Bronchial epithelial cell (primary cell): ENCODE data around the gene NR1I3. TPM values are rescaled to one million over a fixed set of nuclear protein-coding genes. Genes with fewer than 3 reads are reported as not detected.

ENCODE experiments used
- DNase-seq: peaks from one replicate; pipeline ENCODE4 v3.0.0-alpha.2; 2010; ENCODE audit warnings: low read depth
- FAIRE-seq: peaks from 2 replicates; lab custom pipeline; 2011; peaks lifted over from hg19 to GRCh38; lab: Jason Lieb, UNC
- H3K27me3 ChIP-seq: 2 replicates; pipeline ENCODE4 v1.5.1; 2011; ENCODE audit warnings: low read length; ENCODE audit not compliant: control insufficient read depth, insufficient read depth
- H3K36me3 ChIP-seq: 2 replicates; pipeline ENCODE4 v1.5.1; 2011; ENCODE audit warnings: low read length; ENCODE audit not compliant: control insufficient read depth, insufficient read depth
- H3K4me3 ChIP-seq: 2 replicates; pipeline ENCODE4 v1.5.1; 2011; ENCODE audit warnings: mild to moderate bottlenecking, low read depth, low read length, control low read depth
- total RNA-seq: library from RNA; depleted of rRNA; stranded (reverse); fragments of >200 nt; gene quantifications from 2 replicates; pipeline ENCODE4 v1.2.1, GENCODE V29; 2014
- TF ChIP-seq, protein P1 (sequence below): IDR thresholded peaks from 2 replicates; pipeline ENCODE4 v1.5.1; 2011; ENCODE audit warnings: mild to moderate bottlenecking, moderate library complexity, low read length, control low read depth, inconsistent platforms; ENCODE audit not compliant: insufficient read depth, severe bottlenecking

The NR1I3 gene
- total RNA-seq, 1 donor from 2014 or later = not detected

DNA sequence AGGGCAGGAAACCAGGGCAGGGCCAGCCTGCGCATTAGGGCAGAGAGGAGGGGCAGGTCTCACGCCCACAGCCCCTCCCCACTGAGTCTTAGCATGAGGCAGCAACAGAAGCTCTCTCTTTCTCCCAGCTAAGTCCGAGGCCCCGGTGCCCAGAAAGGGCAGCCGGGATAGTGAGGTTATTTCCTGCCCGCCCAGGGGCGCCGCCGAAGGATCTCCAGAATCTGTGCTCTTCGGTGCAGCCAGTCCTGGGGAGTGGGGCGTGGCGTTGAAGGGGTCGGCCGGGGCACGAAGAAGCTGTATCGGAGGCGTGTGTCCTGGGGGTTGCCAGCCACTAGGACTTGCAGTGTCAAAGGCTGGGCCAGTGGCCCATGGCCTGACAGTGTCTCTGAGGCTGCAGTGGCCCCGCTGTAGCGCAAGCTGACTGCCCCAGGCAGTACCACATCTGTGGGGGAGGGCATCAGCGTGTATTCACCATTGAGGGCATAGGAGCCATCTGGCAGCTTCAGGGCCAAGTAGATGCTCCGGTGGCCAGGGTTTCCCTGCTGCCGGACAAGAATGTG, 47.0 kb downstream of the NR1I3 start:
- H3K4me3 ChIP-seq = no peak overlapping the region
- no peaks in the 10 kb centered on the region for H3K36me3 ChIP-seq
- no peak for FAIRE-seq
- no peaks in the 10 kb centered on the region for H3K27me3 ChIP-seq
- DNase-seq = no peak
- TF ChIP-seq, protein P1, sequence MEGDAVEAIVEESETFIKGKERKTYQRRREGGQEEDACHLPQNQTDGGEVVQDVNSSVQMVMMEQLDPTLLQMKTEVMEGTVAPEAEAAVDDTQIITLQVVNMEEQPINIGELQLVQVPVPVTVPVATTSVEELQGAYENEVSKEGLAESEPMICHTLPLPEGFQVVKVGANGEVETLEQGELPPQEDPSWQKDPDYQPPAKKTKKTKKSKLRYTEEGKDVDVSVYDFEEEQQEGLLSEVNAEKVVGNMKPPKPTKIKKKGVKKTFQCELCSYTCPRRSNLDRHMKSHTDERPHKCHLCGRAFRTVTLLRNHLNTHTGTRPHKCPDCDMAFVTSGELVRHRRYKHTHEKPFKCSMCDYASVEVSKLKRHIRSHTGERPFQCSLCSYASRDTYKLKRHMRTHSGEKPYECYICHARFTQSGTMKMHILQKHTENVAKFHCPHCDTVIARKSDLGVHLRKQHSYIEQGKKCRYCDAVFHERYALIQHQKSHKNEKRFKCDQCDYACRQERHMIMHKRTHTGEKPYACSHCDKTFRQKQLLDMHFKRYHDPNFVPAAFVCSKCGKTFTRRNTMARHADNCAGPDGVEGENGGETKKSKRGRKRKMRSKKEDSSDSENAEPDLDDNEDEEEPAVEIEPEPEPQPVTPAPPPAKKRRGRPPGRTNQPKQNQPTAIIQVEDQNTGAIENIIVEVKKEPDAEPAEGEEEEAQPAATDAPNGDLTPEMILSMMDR = no peak

DNA sequence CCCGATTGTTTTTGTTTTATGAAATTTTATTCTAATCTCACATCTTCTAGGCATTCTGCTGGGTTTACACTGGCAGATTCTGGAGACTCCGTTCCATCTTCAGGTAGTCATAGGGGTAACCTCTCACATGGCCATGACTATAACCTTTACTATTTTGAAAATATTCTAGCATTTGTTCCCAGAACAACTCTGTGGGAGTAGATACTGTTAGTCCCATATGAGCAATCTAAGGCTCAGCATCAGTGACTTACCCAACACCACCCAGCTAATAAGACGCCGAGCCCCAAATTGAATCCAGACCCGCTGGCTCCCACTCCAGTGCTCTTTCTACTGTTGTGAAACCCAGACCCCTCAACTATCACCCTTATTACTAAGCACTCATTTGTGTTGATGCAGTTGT, 49.0 kb downstream of the NR1I3 start:
- no peak for DNase-seq
- no peaks in the 10 kb centered on the region for H3K27me3 ChIP-seq
- H3K36me3 ChIP-seq = no peaks in the 10 kb centered on the region
- H3K4me3 ChIP-seq = no peak overlapping the region
- FAIRE-seq = no peak
- TF ChIP-seq, protein P1 = no peak

DNA sequence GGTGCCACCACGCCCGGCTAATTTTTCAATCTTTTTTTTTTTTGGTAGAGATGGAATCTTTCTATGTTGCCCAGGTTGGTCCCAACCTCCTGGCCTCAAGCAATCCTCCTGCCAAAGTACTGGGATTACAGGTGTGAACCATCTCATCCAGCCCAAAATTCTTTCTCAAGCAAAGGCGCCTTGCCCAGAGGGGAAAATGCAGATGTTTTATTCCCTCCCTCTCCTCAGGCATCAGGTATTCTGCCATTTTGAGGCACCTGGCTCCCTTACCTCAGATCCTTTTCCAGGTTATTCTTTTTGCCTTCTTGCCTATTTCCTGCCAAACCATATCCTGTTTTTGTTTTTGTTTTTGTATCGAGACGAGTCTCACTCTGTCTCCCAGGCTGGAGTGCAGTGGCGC, 49.6 kb downstream of the NR1I3 start:
- TF ChIP-seq, protein P1 = no peak
- FAIRE-seq (no peak), DNase-seq (no peak)
- Histone ChIP-seq H3K27me3 (no peaks in the 10 kb centered on the region), H3K36me3 (no peaks in the 10 kb centered on the region), H3K4me3 (no peak overlapping the region)

DNA sequence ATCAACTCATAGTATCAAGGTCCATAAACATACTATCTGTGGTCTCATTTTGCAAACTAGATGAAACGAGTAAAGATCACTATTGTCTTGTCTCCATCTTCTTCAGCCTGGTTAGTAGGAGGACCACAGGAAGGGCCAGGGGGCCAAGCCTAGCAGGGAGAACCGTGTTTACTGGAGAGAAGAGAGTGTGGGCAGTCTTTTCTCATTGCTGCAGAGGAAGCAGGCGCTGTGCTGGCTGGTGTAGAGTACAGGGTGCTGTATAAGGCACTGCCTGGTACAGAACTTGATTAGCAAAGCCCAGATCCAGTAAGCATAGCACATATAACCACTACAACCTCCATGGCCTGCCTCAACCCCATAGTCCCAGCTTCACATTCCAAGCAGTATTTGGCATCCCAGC, 50.7 kb downstream of the NR1I3 start:
- Histone ChIP-seq H3K27me3 (no peaks in the 10 kb centered on the region), H3K4me3 (no peak overlapping the region), H3K36me3 (no peaks in the 10 kb centered on the region)
- FAIRE-seq = no peak
- no peak for DNase-seq
- TF ChIP-seq, protein P1 = no peak

DNA sequence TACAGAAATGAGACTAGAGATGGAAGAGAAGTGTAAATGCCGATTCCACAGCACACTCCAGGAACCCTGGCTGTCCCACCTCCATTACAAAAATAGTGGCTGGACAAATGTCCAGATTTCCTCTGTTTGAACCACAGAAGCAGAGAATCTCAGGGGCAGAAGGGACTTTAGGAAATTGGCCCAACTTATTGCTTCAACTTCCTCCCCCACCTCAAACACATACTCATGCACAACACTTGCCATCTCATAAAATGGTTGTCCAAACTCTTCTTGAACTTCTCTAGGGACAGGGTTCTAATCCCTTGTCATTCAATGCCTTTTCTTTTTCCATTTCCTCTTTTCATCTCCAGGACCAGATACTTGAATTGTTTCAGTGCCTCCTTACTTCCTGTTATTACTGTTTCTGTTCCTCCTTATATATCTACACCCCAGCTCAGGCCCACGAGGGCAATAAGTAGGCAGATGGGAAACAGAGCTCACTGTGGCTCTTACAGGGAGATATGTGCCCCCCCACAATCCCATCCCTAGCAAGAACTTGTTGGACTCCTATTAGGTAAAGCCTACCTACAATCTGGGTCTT, 52.2 kb downstream of the NR1I3 start:
- Histone ChIP-seq H3K4me3 (no peak overlapping the region), H3K27me3 (no peaks in the 10 kb centered on the region), H3K36me3 (no peaks in the 10 kb centered on the region)
- FAIRE-seq (no peak), DNase-seq (no peak)
- TF ChIP-seq, protein P1 = no peak

DNA sequence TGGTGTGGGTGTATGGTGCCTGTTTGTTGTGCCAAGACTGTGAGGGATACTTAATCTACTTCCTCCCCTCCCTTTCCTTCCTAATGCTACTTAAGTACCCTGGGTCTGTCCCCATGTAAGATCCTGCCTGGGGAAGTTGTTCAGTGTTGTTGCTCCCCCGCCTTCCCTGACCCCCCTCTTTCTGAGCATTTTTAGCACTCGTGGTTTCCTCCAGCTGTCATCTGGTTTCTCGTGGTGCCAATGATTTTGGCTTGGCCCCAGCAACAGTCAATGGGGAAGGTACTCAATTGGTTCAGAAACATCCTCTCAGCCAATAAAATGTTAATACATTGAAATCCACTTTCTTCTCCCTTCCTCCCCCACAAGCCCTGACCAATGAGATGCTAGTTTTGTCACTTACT, 52.7 kb downstream of the NR1I3 start:
- H3K4me3 ChIP-seq = no peak overlapping the region
- TF ChIP-seq, protein P1 = no peak
- H3K27me3 ChIP-seq = no peaks in the 10 kb centered on the region
- FAIRE-seq = no peak
- DNase-seq = no peak
- no peaks in the 10 kb centered on the region for H3K36me3 ChIP-seq
